Astrocyte (in vitro differentiated cells and primary cell): ENCODE results near the gene PTPRT. TPM values are rescaled to one million over a fixed set of nuclear protein-coding genes. Genes with fewer than 3 reads are reported as not detected.

Source experiments
- DNase-seq: peaks from one replicate; pipeline ENCODE4 v3.0.0-alpha.2; 2010; ENCODE audit warnings: low read depth
- FAIRE-seq: peaks from 2 replicates; lab custom pipeline; 2011; peaks lifted over from hg19 to GRCh38; lab: Jason Lieb, UNC
- H2AFZ ChIP-seq: 2 replicates; pipeline ENCODE4 v1.6.0; 2012; ENCODE audit warnings: low read depth, low read length, inconsistent platforms
- H3K27ac ChIP-seq: 2 replicates; pipeline ENCODE4 v1.5.1; 2011; ENCODE audit warnings: low read depth, low read length, inconsistent platforms
- H3K27me3 ChIP-seq: 2 replicates; pipeline ENCODE4 v1.6.0; 2011; ENCODE audit warnings: low read length, inconsistent platforms; ENCODE audit not compliant: insufficient read depth
- H3K36me3 ChIP-seq: 2 replicates; pipeline ENCODE4 v1.5.1; 2011; ENCODE audit warnings: low read length, inconsistent platforms; ENCODE audit not compliant: insufficient read depth
- H3K4me1 ChIP-seq: 2 replicates; pipeline ENCODE4 v1.5.1; 2011; ENCODE audit warnings: low read length, inconsistent platforms; ENCODE audit not compliant: insufficient read depth
- H3K4me2 ChIP-seq: 2 replicates; pipeline ENCODE4 v1.6.0; 2012; ENCODE audit warnings: low read length, inconsistent platforms
- H3K4me3 ChIP-seq: 2 replicates; pipeline ENCODE4 v1.5.1; 2011; ENCODE audit warnings: low read depth, mild to moderate bottlenecking, low read length, inconsistent platforms; ENCODE audit not compliant: insufficient read depth
- H3K79me2 ChIP-seq: 2 replicates; pipeline ENCODE4 v1.6.0; 2012; ENCODE audit warnings: mild to moderate bottlenecking, low read length, inconsistent platforms; ENCODE audit not compliant: insufficient read depth
- H3K9ac ChIP-seq: 2 replicates; pipeline ENCODE4 v1.6.0; 2012; ENCODE audit warnings: mild to moderate bottlenecking, low read length, inconsistent platforms
- H3K9me3 ChIP-seq: 2 replicates; pipeline ENCODE4 v1.5.1; 2012; ENCODE audit warnings: low read depth, mild to moderate bottlenecking, low read length, inconsistent platforms; ENCODE audit not compliant: insufficient read depth
- H4K20me1 ChIP-seq: 2 replicates; pipeline ENCODE4 v1.6.0; 2012; ENCODE audit warnings: low read length, inconsistent platforms; ENCODE audit not compliant: insufficient read depth
- H3K27ac Mint-ChIP-seq: one replicate; pipeline ENCODE4 v1.8.0; 2021; ENCODE audit warnings: mild to moderate bottlenecking, mixed read lengths; ENCODE audit not compliant: unreplicated experiment
- H3K27me3 Mint-ChIP-seq: one replicate; pipeline ENCODE4 v1.8.0; 2021; ENCODE audit warnings: low read depth, mixed read lengths; ENCODE audit not compliant: unreplicated experiment
- H3K36me3 Mint-ChIP-seq: one replicate; pipeline ENCODE4 v1.8.0; 2021; ENCODE audit warnings: low read depth, mixed read lengths; ENCODE audit not compliant: unreplicated experiment
- H3K4me1 Mint-ChIP-seq: one replicate; pipeline ENCODE4 v1.8.0; 2021; ENCODE audit warnings: low read depth, mixed read lengths; ENCODE audit not compliant: unreplicated experiment
- H3K4me3 Mint-ChIP-seq: one replicate; pipeline ENCODE4 v1.8.0; 2021; ENCODE audit warnings: mild to moderate bottlenecking, moderate library complexity, mixed read lengths; ENCODE audit not compliant: unreplicated experiment
- H3K9me3 Mint-ChIP-seq: one replicate; pipeline ENCODE4 v1.8.0; 2021; ENCODE audit warnings: mild to moderate bottlenecking, mixed read lengths; ENCODE audit not compliant: unreplicated experiment
- CTCF ChIP-seq: IDR thresholded peaks from 2 replicates; pipeline ENCODE4 v1.5.1; 2011; ENCODE audit warnings: low read depth, mild to moderate bottlenecking, inconsistent platforms, low read length, moderate library complexity; ENCODE audit not compliant: insufficient read depth
- EZH2 ChIP-seq: IDR thresholded peaks from 2 replicates; pipeline ENCODE4 v1.6.1; 2012; ENCODE audit warnings: mild to moderate bottlenecking, low read length, inconsistent platforms; ENCODE audit not compliant: insufficient read depth
- total RNA-seq: library from RNA; stranded (reverse); gene quantifications from 2 replicates; pipeline ENCODE4 v1.2.1, GENCODE V29; 2021

PTPRT gene
- total RNA-seq, 1 donor from 2014 or later, result 0.25 TPM

- DNase-seq, result no peak
- H2AFZ ChIP-seq, result no peak overlapping the region
- no peaks in the 10 kb centered on the region for H3K36me3 ChIP-seq
- TF ChIP-seq CTCF, result no peak
- TF ChIP-seq EZH2, result no peak
- Mint-ChIP-seq H3K9me3 (peaks cover 3% of the 10 kb centered on the region), H3K27me3 (no peaks in the 10 kb centered on the region), H3K27ac (no peak overlapping the region), H3K4me3 (no peak overlapping the region), H3K4me1 (no peaks in the 10 kb centered on the region), H3K36me3 (no peaks in the 10 kb centered on the region)
- H3K9me3 ChIP-seq, result peaks cover 7% of the 10 kb centered on the region
- H4K20me1 ChIP-seq, result no peaks in the 10 kb centered on the region
- H3K27me3 ChIP-seq, result no peaks in the 10 kb centered on the region
- FAIRE-seq, result no peak
- no peaks in the 10 kb centered on the region for H3K79me2 ChIP-seq
- H3K4me1 ChIP-seq, result no peaks in the 10 kb centered on the region
- H3K9ac ChIP-seq, result no peak overlapping the region
- no peak overlapping the region for H3K4me3 ChIP-seq
- H3K27ac ChIP-seq, result no peak overlapping the region
- no peak overlapping the region for H3K4me2 ChIP-seq
Observed at GRCh38 chr20:43007525-43007924, 182.2 kb downstream of the PTPRT start.

- DNase-seq (no peak), FAIRE-seq (no peak)
- Mint-ChIP-seq H3K9me3 (peaks cover 3% of the 10 kb centered on the region), H3K4me1 (no peaks in the 10 kb centered on the region), H3K4me3 (no peak overlapping the region), H3K27me3 (no peaks in the 10 kb centered on the region), H3K27ac (no peak overlapping the region), H3K36me3 (no peaks in the 10 kb centered on the region)
- Histone ChIP-seq H2AFZ (no peak overlapping the region), H3K27ac (no peak overlapping the region), H3K36me3 (no peaks in the 10 kb centered on the region), H3K4me2 (no peak overlapping the region), H3K27me3 (no peaks in the 10 kb centered on the region), H3K4me1 (no peaks in the 10 kb centered on the region), H3K9me3 (peaks cover 9% of the 10 kb centered on the region), H3K9ac (no peak overlapping the region), H3K4me3 (no peak overlapping the region), H4K20me1 (no peaks in the 10 kb centered on the region), H3K79me2 (no peaks in the 10 kb centered on the region)
- TF ChIP-seq CTCF, result no peak
- no peak for TF ChIP-seq EZH2
Observed at GRCh38 chr20:43006651-43007375, 182.9 kb downstream of the PTPRT start.

GRCh38 chr20:43003318-43003944, 186.3 kb downstream of the PTPRT start:
- Histone ChIP-seq H3K9me3 (peaks cover 3% of the 10 kb centered on the region), H3K4me1 (no peaks in the 10 kb centered on the region), H4K20me1 (no peaks in the 10 kb centered on the region), H3K9ac (no peak overlapping the region), H3K27ac (no peak overlapping the region), H3K36me3 (no peaks in the 10 kb centered on the region), H3K4me2 (no peak overlapping the region), H3K4me3 (no peak overlapping the region), H3K27me3 (no peaks in the 10 kb centered on the region), H3K79me2 (no peaks in the 10 kb centered on the region), H2AFZ (no peak overlapping the region)
- FAIRE-seq, result no peak
- no peak for DNase-seq
- Mint-ChIP-seq H3K27me3 (no peaks in the 10 kb centered on the region), H3K9me3 (no peaks in the 10 kb centered on the region), H3K4me3 (no peak overlapping the region), H3K27ac (no peak overlapping the region), H3K4me1 (no peaks in the 10 kb centered on the region), H3K36me3 (no peaks in the 10 kb centered on the region)
- TF ChIP-seq EZH2, result no peak
- TF ChIP-seq CTCF, result no peak
